IgD-negative memory B cell (primary cell): ENCODE results near the gene DAPK2. TPM values are rescaled to one million over a fixed set of nuclear protein-coding genes. Genes with fewer than 3 reads are reported as not detected.

Source experiments
- H3K27ac Mint-ChIP-seq, 3 donors: one replicate each; pipeline ENCODE4 v1.8.0; 2020 to 2022; ENCODE audit warnings: mild to moderate bottlenecking in 3 of 3, mixed read lengths in 3 of 3, moderate library complexity in 1 of 3
- H3K27me3 Mint-ChIP-seq: one replicate; pipeline ENCODE4 v1.8.0; 2021; ENCODE audit warnings: mixed read lengths
- H3K36me3 Mint-ChIP-seq: one replicate; pipeline ENCODE4 v1.8.0; 2020; ENCODE audit warnings: mild to moderate bottlenecking, mixed read lengths
- H3K4me1 Mint-ChIP-seq, 3 donors: one replicate each; pipeline ENCODE4 v1.8.0; 2020 to 2022; ENCODE audit warnings: mixed read lengths in 3 of 3, mild to moderate bottlenecking in 1 of 3
- H3K4me3 Mint-ChIP-seq, 4 donors: one replicate each; pipeline ENCODE4 v1.8.0; 2020 to 2022; ENCODE audit warnings: mild to moderate bottlenecking in 4 of 4, mixed read lengths in 4 of 4, moderate library complexity in 3 of 4
- H3K9me3 Mint-ChIP-seq, 3 donors: one replicate each; pipeline ENCODE4 v1.8.0; 2020 to 2021; ENCODE audit warnings: mixed read lengths in 3 of 3, mild to moderate bottlenecking in 1 of 3
- polyA plus RNA-seq: library from polyadenylated mRNA; unstranded; fragments of 300-500 nt; fragmentation: Illumina TruSeq; gene quantifications from one replicate; pipeline ENCODE4 v1.2.3, GENCODE V29; 2021

The DAPK2 gene
- polyA plus RNA-seq, 1 donor from 2014 or later: 7.7 TPM

GRCh38 chr15:64045101-64045435 lies 1.2 kb downstream of the DAPK2 start:
- peaks cover 7% of the 10 kb centered on the region for H3K36me3 Mint-ChIP-seq
- peaks cover 33 to 49% (median 35%) of the 10 kb centered on the region in 3 donors for H3K4me1 Mint-ChIP-seq
- peak overlapping the region; percentile 52 to 93 (median 80) for H3K4me3 Mint-ChIP-seq
- H3K9me3 Mint-ChIP-seq: no peaks in the 10 kb centered on the region
- H3K27me3 Mint-ChIP-seq: peaks cover 2% of the 10 kb centered on the region
- peak overlapping the region; percentile 20 to 92 (median 65) for H3K27ac Mint-ChIP-seq

- Mint-ChIP-seq H3K4me1 (peaks cover 33 to 48% (median 35%) of the 10 kb centered on the region in 3 donors), H3K4me3 (peak overlapping the region; percentile 52 to 93 (median 80)), H3K27ac (peak overlapping the region; percentile 5 to 92 (median 65)), H3K36me3 (peaks cover 7% of the 10 kb centered on the region), H3K9me3 (no peaks in the 10 kb centered on the region), H3K27me3 (peaks cover 2% of the 10 kb centered on the region)
Measured at GRCh38 chr15:64044300-64045100, 1.8 kb downstream of the DAPK2 start.

- Mint-ChIP-seq H3K36me3 (peaks cover 22% of the 10 kb centered on the region), H3K4me3 (no peak overlapping the region), H3K27ac (no peak overlapping the region), H3K4me1 (peaks cover 16 to 28% (median 20%) of the 10 kb centered on the region in 3 donors), H3K27me3 (no peaks in the 10 kb centered on the region), H3K9me3 (no peaks in the 10 kb centered on the region)
Measured at GRCh38 chr15:64038878-64039610, 7.2 kb downstream of the DAPK2 start.

DNA sequence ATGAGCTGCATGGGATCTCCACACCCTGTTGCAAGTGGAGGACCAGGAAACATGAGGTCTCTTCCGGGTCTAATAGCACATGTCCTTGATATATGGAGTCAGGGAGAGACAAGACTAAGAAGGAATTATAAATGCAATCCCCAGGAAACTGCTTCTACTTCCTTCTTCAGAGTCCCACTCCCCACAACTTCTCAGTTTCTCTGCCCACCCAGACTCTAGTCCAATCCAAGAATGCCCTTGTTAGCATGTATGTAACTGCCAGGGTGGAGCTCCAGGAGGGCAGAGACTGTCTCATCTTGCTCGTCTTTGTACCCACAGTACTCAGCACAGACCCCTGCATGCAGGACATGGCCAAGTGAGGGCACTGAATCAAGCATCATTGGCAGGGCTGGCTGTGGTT lies 8.3 kb downstream of the DAPK2 start:
- Mint-ChIP-seq H3K36me3 (peaks cover 22% of the 10 kb centered on the region), H3K27ac (peak overlapping the region in 1 of 3 donors; percentile 23), H3K9me3 (no peaks in the 10 kb centered on the region), H3K27me3 (no peaks in the 10 kb centered on the region), H3K4me3 (no peak overlapping the region), H3K4me1 (peaks cover 5 to 22% (median 15%) of the 10 kb centered on the region in 3 donors)

- no peaks in the 10 kb centered on the region for H3K9me3 Mint-ChIP-seq
- no peaks in the 10 kb centered on the region for H3K27me3 Mint-ChIP-seq
- peaks cover 9 to 28% (median 19%) of the 10 kb centered on the region in 3 donors for H3K4me1 Mint-ChIP-seq
- no peak overlapping the region for H3K4me3 Mint-ChIP-seq
- H3K36me3 Mint-ChIP-seq: peaks cover 20% of the 10 kb centered on the region
- H3K27ac Mint-ChIP-seq: peak overlapping the region in 2 of 3 donors; percentile 7 to 39
Measured at GRCh38 chr15:64037116-64037515, 9.2 kb downstream of the DAPK2 start.

GRCh38 chr15:64035525-64035924 lies 10.8 kb downstream of the DAPK2 start:
- H3K36me3 Mint-ChIP-seq: peaks cover 17% of the 10 kb centered on the region
- no peak overlapping the region for H3K27ac Mint-ChIP-seq
- H3K27me3 Mint-ChIP-seq: no peaks in the 10 kb centered on the region
- H3K4me3 Mint-ChIP-seq: peak overlapping the region in 1 of 4 donors; percentile 58
- peaks cover 14 to 33% (median 27%) of the 10 kb centered on the region in 3 donors for H3K4me1 Mint-ChIP-seq
- no peaks in the 10 kb centered on the region for H3K9me3 Mint-ChIP-seq

DNA sequence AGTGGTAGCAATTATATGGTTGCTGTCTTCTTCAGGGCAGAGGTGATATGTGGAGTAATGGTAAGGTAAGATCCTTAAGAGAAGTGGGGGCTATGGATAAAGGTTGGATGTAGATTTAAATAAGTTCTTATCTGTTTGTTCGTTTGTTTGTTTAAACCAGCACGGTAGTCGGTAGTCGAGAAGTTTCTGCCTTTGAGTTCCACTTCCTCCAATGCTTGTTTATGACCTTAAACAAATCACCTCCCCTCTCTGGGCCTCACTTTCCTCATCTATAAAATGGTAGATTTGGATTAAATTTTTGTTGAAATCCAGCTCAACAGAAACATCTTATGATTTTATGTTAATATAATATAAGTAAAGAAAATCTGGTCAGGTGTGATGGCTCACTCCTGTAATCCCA lies 11.8 kb downstream of the DAPK2 start:
- no peaks in the 10 kb centered on the region for H3K27me3 Mint-ChIP-seq

DNA sequence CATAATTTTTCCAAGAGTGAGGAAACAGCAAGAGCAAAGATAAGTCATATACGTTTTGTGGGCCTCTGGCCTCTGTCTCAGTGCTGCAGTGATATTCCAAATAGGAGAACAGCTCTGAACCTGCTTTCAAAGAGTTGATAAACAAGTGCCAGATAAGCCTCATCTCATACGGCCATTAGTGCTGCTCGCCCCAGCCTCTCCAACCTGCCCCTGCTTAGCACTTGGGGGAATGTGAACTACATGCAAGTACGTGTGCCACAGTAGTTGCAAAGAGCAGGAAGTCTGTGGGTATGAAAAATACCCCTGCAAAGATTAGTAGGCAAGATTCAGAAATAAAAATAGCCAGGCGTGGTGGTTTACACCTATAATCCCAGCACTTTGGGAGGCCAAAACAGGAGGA lies 14.0 kb downstream of the DAPK2 start:
- Mint-ChIP-seq H3K27me3 (no peaks in the 10 kb centered on the region), H3K27ac (peak overlapping the region in 1 of 3 donors; percentile 36), H3K4me1 (peaks cover 27 to 45% (median 45%) of the 10 kb centered on the region in 3 donors), H3K4me3 (peak overlapping the region in 2 of 4 donors; percentile 0 to 58), H3K9me3 (no peaks in the 10 kb centered on the region), H3K36me3 (peaks cover 13% of the 10 kb centered on the region)

More for the DNA sequence above, 11.8 kb downstream of the DAPK2 start:
- H3K4me1 Mint-ChIP-seq: peaks cover 15 to 33% (median 28%) of the 10 kb centered on the region in 3 donors
- peak overlapping the region in 2 of 3 donors; percentile 21 to 90 for H3K27ac Mint-ChIP-seq
- H3K4me3 Mint-ChIP-seq: peak overlapping the region in 3 of 4 donors; percentile 42 to 89 (median 52)
- no peaks in the 10 kb centered on the region for H3K9me3 Mint-ChIP-seq
- peaks cover 17% of the 10 kb centered on the region for H3K36me3 Mint-ChIP-seq

DNA sequence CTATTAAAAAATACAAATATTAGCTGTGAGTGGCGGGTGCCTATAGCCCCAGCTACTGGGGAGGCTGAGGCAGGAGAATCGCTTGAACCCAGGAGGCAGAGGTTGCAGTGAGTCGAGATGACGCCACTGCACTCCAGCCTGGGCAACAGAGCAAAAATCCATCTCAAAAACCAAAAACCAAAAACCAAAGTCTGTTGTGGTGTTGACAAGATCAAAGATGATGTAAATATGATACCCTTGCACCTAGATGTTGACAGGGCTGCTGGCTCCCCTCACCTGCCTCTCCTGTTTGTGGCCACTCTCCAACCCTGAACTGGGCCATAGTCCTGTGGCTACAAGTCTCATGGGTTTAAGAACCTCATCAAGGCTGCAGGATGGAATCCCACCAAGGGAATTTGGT lies 16.2 kb downstream of the DAPK2 start:
- Mint-ChIP-seq H3K27ac (peak overlapping the region in 2 of 3 donors; percentile 26 to 39), H3K9me3 (no peaks in the 10 kb centered on the region), H3K4me1 (peaks cover 27 to 43% (median 34%) of the 10 kb centered on the region in 3 donors), H3K4me3 (no peak overlapping the region), H3K36me3 (peaks cover 8% of the 10 kb centered on the region), H3K27me3 (no peaks in the 10 kb centered on the region)

GRCh38 chr15:64029633-64030032 lies 16.7 kb downstream of the DAPK2 start:
- Mint-ChIP-seq H3K4me1 (peaks cover 27 to 41% (median 33%) of the 10 kb centered on the region in 3 donors), H3K9me3 (no peaks in the 10 kb centered on the region), H3K27me3 (no peaks in the 10 kb centered on the region), H3K36me3 (peaks cover 7% of the 10 kb centered on the region), H3K4me3 (no peak overlapping the region), H3K27ac (peak overlapping the region in 1 of 3 donors; percentile 26)

DNA sequence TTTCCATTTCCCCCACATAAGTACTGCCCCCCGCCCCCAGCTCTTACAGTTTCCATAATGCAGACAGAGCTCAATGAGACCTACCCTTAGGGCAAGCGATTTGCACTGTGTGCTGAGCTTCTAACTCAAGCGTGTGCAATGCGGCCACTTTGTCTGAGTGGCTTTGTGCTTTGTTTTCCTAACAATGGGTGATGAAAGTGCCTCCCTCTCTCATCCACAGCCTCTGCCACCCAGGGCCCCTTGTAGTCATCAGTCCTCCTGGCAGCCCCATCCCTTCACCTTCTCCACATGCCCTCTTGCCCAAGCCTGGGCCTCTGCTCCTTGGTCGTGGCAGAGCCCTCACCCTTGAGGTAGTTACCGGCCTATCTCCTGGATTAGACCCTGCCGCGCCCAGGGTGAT lies 17.2 kb downstream of the DAPK2 start:
- no peaks in the 10 kb centered on the region for H3K9me3 Mint-ChIP-seq
- H3K36me3 Mint-ChIP-seq: peaks cover 4% of the 10 kb centered on the region
- H3K4me3 Mint-ChIP-seq: peak overlapping the region in 1 of 4 donors; percentile 63
- no peaks in the 10 kb centered on the region for H3K27me3 Mint-ChIP-seq
- H3K4me1 Mint-ChIP-seq: peaks cover 22 to 36% (median 28%) of the 10 kb centered on the region in 3 donors
- peak overlapping the region in 1 of 3 donors; percentile 87 for H3K27ac Mint-ChIP-seq

- no peak overlapping the region for H3K27ac Mint-ChIP-seq
- no peaks in the 10 kb centered on the region for H3K9me3 Mint-ChIP-seq
- H3K36me3 Mint-ChIP-seq: peaks cover 4% of the 10 kb centered on the region
- peaks cover 13 to 25% (median 23%) of the 10 kb centered on the region in 3 donors for H3K4me1 Mint-ChIP-seq
- peak overlapping the region in 1 of 4 donors; percentile 70 for H3K4me3 Mint-ChIP-seq
- H3K27me3 Mint-ChIP-seq: no peaks in the 10 kb centered on the region
Measured at GRCh38 chr15:64026591-64026990, 19.7 kb downstream of the DAPK2 start.

DNA sequence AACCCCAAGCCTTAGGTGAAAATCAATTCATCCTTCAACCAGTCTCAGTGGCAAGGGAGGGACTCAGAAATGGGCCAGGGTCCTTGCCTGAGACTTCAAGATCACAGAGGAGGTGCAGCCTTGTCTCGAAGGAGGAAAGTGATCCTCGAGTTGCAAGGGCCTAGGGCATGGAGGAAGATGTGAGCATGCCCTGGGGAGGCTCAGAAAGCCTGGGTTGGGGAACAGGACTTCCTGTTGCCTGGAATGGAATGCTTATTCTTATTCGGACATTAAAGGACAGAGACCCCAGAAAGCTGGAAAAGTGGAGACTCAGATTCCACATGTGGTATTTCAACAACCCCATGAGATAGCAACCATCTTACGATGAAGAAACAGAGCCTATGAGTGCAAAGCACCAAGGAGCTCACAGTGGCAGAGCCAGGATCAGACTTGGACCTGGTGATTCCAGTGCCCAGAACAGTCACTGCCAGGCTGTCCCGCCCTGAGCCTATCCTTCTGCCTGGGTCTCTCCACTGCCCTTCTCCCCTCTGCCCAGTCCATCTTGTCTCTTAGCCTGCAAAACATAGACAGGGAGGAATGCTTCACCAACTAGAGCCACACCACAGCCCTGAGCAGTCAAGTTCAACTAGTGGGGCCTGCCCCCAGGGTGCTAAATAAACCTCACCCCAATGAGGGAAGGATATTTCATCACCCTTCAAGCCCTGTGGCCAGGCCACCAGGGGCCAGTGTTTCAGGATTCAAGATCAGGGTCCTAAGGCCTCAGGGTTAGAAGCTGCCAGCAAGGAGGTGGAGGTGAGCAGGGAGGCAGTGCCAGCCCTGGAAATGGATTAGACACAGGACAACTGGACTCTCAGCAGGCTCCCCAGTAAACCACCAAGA lies 21.9 kb downstream of the DAPK2 start:
- H3K27ac Mint-ChIP-seq: no peak overlapping the region
- H3K4me1 Mint-ChIP-seq: peaks cover 15 to 22% (median 21%) of the 10 kb centered on the region in 3 donors
- H3K27me3 Mint-ChIP-seq: no peaks in the 10 kb centered on the region
- H3K36me3 Mint-ChIP-seq: peaks cover 10% of the 10 kb centered on the region
- peaks cover 0 to 6% (median 2%) of the 10 kb centered on the region in 3 donors for H3K9me3 Mint-ChIP-seq
- H3K4me3 Mint-ChIP-seq: no peak overlapping the region

- no peak overlapping the region for H3K27ac Mint-ChIP-seq
- no peaks in the 10 kb centered on the region for H3K27me3 Mint-ChIP-seq
- H3K9me3 Mint-ChIP-seq: peaks cover 0 to 6% (median 2%) of the 10 kb centered on the region in 3 donors
- H3K36me3 Mint-ChIP-seq: peaks cover 7% of the 10 kb centered on the region
- peaks cover 11 to 15% (median 13%) of the 10 kb centered on the region in 3 donors for H3K4me1 Mint-ChIP-seq
- no peak overlapping the region for H3K4me3 Mint-ChIP-seq
Measured at GRCh38 chr15:64023220-64023619, 23.1 kb downstream of the DAPK2 start.
